CD4-positive, alpha-beta T cell treated with Interleukin-1 beta for 1 hour (primary cell): ENCODE data around the gene DNASE1L3.

Experiments
- DNase-seq, 2 donors: peaks; one replicate each; pipeline ENCODE4 v3.0.0-alpha.2; 2020 to 2022

Gene DNASE1L3

GRCh38 chr3:58154626-58155449, 55.9 kb downstream of the DNASE1L3 start:
- DNase-seq, result no peak

GRCh38 chr3:58153371-58153770, 57.4 kb downstream of the DNASE1L3 start:
- no peak for DNase-seq

GRCh38 chr3:58152225-58153015, 58.4 kb downstream of the DNASE1L3 start:
- DNase-seq, result no peak

- DNase-seq, result no peak
These were observed 59.1 kb downstream of the DNASE1L3 start for GRCh38 chr3:58151637-58152036.

- no peak for DNase-seq
These were observed 60.0 kb downstream of the DNASE1L3 start for GRCh38 chr3:58150810-58151199.

- DNase-seq, result no peak
These were observed 60.5 kb downstream of the DNASE1L3 start for GRCh38 chr3:58150130-58150809.

GRCh38 chr3:58148049-58148448, 62.7 kb downstream of the DNASE1L3 start:
- DNase-seq, result no peak

GRCh38 chr3:58144478-58145325, 66.1 kb downstream of the DNASE1L3 start:
- DNase-seq, result no peak

GRCh38 chr3:58143417-58144055, 67.2 kb downstream of the DNASE1L3 start:
- no peak for DNase-seq
